ENCODE measurements around the gene SMIM9.

SMIM9 gene

DNA sequence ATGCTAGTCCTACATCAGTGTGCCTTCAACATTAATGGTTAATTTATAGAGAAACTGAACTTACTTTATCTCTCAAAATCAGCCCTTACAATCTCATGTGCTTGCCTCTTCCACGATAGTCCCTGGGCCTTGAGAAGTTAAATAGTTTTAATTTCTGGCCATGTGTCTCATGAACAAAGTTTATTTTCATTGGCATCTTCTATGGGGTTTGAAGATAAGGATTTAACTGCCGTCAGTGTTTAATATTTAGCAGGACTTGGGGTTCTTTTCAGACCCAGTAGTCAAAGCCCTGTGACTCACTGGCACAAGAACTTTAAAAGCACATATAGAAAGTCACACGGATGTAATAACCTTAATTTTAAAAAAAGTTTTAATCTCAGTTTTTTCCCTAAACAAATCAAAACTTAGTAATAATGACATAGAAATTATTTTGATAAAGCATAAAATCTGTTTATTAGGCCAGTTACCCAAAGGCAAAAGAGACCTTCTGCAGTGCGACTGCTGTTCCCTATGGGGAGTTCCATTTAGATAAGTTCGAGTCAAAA is 19.1 kb downstream of the SMIM9 start:
- no peak for DNase-seq (ENCODE audit: low read depth)

DNA sequence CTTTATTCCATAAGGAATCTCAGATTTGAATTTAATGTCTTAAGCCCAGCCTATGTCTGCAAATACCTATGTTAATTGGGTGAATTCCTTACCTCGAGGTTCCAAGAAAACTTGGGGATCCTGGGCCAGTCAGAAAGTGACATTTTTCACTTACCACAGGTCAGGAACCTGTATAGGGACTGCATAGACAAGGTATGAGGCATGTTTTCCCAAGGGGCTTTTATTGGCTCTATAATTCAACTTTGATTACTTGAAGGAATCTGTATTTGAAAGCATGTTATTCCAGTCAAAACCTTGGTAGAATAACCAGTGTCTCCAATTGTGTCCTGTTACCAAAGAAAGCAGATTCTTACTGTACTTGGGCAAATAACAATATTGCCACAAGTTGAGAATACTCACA is 20.7 kb downstream of the SMIM9 start:
- no peak for DNase-seq (ENCODE audit: low read depth)

DNA sequence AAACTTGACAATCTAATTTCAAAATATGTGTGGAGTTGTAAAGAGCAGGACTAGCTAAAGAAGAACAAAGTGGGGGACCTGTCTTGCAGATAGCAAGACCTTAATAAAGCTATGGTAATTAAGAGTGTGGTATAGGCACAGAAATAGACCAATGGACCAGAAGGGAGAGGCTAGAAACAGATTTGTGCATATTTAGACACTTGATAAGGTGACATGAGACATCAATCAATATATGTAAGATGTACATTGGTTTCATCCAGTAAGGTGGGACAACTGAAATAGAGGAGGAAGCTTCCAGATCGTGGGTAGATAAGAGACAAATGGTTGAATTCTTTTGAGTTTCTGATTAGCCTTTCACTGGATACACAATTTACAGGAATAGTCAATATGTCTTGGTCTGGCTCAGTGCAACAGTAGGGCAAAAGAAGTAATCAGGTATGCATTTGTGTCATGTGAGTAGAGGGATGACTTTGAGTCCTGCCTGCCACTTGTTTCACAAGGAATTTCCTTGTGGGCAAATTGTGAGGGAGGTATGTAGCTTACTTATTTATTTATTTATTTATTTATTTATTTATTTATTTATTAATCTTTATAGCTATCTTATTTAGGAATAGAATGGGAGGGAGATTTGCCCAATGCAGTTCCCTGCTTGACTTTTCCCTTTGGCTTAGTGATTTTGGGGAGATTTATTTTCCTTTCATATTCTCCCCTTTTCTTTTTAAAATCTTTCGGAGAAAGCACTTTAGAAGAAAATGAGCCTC is 21.9 kb downstream of the SMIM9 start:
- no peak for DNase-seq (ENCODE audit: low read depth)

DNA sequence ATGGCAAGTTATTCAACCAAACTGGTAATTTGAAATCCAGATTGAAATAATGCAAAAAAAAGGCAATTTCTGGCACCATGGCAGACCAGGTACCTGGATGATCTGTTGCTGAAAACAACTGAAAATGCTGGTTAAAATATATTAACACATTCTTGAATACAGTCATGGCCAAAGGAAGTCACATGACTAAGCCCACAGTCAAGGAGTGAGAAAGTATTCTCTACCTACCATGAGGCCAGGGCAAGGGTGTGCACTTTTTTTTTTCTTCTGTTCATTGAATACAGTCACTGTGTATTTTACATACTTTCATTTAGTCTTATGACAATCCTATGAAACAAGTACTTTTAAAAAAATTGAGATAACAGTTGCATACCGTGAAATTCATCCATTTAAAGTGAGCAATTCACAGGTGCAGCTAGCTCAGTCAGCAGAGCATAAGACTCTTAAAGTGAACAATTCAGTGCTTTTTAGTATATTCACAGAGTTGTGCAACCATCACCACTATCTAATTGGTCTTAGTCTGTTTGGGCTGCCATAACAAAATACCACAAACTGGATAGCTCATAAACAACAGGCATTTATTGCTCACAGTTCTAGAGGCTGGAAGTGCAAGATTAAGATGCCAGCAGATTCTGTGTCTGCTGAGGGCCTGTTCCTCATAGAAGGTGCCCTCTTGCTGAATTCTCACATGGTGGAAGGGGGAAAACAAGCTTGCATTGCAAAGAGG is 24.4 kb downstream of the SMIM9 start:
- DNase-seq (ENCODE audit: low read depth): no peak

DNA sequence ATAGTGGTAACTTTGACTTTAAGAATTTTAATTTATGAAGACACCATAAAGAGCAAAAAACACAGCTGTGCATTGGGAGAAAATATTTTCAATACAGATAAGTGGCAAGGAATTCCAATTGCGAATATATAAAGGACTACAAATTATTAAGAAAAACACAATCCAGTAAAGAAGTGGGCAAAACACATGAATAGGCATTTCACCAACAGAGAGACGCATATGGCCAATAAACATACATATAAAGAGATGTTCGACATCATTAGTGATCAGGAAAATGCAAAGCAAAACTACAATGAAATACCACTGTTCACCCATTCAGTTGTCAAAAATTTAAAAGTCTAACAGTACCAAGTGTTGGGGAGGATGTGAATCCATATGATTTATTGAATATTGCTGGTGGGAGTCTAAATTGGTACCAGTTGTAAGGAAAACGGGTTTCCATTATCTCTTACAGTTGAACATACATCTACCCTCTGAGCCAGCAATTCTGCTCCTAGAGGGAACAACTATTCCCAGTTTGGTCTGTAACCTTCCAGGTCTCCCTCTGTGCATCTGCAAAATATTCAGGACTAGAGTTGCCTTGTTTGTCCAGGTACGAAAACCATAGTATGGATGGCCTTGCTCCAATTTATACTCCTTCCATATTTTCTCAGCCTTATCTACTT is 27.5 kb downstream of the SMIM9 start:
- no peak for DNase-seq (ENCODE audit: low read depth)

DNA sequence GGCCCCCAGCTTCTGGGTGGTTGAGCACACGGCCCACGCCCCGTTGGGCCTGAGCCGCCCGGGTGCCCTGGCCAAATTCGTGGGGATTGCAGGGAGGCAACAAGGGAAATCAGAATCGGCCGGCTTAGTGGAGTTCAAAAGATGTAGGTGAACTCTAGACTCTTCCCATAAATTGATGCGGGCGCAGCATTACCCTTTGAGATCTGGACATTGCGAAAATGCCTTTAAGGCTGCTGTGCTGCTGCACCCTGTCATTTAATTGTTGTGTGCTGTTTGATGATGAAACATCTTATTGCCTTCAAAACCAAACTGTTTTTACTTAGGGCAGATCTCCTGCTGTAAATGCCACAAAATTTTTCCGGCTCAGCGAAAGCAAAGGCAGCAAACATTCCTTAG is 28.8 kb downstream of the SMIM9 start:
- DNase-seq (ENCODE audit: low read depth): no peak

DNA sequence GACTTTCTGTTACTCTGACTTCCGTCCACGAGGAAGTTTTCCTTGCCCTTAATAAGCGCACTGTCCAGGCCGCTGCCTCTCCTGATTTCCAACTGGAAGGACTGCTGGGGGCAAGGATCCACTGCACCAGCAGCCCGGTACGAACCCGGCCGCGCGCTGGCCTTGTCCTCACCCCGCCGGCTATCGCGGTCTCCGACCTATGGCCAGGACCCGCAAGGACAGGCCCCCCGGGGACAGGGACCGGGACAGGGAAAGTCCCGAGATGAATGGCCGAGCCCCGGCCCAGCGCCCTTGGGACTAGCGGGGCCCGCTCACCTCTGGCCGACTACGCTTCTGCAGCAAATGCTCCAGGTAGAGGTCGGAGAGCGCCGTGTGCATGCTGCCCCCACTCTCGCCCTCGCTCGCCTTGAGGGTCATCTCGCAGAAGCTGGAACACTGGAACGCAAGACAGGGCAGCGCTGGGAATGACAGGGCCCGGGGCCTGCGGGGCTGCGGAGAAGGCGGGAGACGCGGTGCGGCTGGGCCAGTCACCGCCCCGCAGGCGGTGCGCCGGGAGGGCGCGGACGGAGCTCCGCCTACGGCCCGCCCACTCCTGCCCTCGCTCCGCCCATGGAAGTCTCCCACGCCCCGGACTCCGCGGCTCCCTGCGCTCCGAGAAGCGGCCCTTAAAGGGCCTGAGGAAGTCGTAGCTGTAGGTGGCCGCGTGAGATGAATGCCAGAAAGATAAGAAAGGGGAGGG is 29.3 kb downstream of the SMIM9 start, which contains the start of gene MPP1:
Gene MPP1, minus strand, starts transcription at position 529 of the 739 bp plus-strand sequence. Its CDS starts 112 bp downstream, at position 417.
- DNase-seq (ENCODE audit: low read depth): peak; percentile 59

DNA sequence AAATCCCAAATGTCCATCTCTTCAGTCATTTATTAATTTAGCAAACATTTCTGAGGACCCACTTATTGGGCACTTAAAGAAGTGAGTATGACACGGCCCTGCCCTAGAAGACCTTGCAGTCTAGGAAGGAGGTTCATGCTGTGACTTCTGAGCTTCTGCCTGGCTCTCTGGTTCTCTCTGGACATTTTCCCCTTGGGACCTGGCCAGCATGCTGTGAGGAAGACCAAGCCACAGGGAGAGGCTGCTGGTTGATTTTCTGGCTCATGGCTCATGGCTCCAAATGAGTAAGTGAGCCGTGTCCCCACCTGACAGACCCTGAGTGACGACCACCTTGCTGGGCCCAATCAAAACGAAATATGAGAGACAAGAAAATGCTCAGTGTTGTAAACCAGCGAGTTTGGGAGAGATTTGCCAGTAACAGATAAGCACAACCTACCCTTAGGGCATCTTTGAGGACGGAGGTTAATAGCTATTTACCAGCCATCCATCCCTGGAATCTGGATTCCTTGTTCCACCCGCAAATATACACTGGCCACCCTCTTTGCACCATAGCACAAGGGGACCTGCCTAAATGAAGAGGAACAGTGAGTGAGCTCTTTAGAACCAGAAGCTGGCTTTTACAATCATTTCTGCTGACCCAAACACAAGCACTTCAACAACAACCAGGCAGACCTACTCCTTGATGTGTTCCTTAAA is 30.1 kb downstream of the SMIM9 start:
- no peak for DNase-seq (ENCODE audit: low read depth)

DNA sequence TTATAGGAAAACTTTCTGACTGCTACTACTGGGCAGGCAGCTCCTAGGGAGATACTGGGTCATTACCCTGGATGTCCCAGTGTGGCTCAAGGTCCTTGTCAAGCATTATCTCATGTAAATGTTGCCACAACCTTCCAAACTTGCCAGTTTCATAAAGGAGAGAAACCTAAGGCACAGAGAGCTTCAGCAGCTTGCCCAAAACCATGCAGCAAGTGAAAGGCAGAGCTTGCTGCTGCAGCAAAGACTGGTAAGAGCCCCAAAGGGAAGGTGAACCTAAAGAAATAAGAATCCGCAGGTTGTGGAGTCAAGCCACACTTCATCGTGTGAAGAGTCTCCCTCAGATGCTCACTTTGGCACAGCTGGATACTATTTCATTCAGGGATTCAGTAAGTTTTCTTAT is 31.5 kb downstream of the SMIM9 start:
- DNase-seq (ENCODE audit: low read depth): no peak

DNA sequence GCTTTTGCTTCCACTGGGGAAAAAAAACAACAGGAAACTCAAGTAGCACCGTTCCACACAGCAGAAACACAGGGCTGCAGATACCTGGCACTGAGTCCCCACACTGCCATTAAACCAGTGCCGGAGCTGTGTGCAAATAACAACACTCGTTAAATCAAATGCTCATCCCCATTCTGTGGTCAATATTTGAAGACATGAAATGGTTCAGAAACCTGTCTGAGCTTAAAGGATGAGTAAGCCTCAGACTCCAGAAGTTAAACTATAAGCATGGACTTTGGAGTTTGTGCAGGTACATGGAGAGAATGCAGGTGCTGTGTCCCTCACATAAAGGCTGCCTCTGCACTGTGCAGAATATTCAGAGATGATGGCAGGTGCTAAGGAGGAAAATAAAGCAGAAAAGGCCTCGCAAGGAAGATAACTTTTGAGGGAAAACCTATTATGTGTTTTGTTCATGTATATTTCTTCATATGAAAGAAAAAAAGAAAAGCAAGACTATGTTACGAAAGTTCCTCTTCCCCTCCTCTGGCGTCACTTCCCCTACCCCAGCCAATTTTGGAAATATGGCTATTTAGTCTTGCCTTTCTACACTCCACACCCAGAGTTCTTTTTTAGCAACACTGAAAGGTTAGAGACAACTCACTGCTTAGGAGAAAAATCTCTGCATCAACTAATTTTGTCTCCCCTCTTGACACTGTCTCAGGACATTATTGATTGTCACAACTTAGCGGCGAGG is 33.8 kb downstream of the SMIM9 start:
- no peak for DNase-seq (ENCODE audit: low read depth)

DNA sequence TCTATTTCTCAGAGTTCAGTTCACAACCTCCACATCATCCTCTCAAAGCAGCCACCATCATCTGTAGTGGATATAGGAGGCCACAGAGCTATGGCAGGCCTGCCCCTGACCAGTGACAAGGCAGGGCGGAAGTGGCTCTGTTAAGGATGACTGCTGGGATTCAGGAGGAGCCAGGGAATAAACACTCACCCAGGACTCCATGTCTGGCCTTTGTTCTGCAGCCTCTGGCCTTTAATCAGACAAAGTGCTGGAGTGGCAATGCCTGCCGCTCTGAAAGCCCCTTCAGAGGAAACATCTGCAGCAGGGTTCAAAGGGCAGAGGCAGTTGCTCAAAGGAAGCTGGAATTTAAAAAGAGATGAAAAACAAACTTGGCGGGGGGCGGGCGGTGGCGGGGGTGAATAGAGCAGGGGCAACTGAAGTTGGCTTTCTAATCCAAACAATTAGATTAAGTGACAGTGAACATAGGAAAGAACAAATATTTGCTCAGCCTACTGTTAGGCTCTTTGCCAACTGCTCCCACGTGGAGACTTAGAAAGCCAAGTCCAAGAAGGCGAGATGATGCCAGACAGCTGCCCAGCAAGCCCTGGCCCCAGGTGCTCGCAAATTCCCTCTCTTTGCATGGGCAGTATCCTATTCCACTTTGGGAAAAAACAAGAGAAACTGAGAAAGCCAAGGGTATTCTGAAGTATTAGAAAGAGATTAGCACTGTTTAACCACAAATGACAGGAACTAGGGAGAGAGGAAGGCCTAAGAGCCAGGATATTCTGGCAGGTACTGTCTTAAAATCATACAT is 34.7 kb downstream of the SMIM9 start:
- no peak for DNase-seq (ENCODE audit: low read depth)

DNA sequence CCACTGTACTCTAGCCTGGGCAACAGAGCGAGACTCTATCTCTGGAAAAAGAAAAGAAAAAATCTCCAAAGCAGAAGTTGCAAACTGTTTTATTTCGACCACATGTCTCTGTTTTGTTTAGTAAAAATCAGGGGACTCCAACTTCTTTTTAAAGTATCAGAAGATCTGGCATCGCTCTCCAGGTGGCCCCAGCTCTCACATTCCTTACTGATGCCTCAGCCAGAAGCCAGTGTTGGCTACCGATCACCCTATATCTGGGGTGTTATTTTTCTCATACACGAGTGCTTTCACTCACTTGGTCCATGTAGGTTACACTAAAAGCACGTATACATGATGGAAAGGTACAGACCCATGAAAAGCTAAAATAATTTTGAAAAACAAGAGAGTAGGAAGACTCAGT is 37.5 kb downstream of the SMIM9 start:
- no peak for DNase-seq (ENCODE audit: low read depth)

DNA sequence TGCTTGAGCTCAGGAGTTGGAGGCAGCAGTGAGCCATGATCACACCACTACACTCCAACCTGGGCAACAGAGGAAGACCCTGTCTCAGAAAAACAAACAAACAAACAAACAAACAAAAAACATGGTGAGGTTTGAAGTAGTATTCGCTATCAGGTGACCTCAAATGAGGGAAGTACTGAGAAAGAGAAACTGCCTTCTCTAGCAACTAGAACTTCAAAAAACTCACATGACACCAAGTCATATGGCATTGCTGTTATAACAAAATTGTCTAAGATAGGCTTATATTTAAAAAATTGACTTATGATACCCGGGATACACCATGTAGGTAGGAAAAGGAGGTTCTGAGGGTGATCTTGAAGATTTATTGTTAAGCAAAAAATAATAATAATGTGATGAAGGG is 39.4 kb downstream of the SMIM9 start:
- no peak for DNase-seq (ENCODE audit: low read depth)

DNA sequence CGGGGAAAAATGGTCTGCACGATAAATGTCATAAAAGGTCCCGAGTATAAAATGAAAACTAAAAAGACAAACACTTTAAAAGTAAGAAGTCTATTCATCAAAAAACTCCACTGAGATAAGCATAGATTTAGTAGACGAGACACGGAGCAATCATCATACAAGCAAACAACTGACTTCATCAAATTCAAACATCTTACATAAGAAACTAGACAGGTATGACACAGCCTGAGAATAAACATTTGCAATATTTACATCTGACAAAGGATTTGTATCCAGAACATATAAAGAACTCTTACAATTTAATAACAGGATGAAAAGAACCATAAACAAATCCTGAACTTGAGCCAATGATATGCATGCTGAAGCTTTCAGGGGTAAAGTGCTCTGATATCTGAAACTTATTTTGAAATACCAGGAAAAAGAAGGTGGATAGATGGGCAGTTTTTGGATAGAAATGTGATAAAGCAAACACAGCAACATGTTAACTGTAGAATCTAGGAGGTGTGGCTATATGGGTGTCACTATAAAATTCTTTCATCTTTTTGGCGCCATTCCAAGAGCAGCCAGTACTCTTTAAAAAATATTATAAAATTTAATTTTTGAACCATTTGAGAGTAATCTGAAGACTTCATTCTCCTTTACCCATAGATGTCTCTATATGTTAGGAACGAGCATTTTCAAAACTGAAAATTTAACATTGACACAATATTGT is 41.2 kb downstream of the SMIM9 start:
- DNase-seq (ENCODE audit: low read depth): no peak

DNA sequence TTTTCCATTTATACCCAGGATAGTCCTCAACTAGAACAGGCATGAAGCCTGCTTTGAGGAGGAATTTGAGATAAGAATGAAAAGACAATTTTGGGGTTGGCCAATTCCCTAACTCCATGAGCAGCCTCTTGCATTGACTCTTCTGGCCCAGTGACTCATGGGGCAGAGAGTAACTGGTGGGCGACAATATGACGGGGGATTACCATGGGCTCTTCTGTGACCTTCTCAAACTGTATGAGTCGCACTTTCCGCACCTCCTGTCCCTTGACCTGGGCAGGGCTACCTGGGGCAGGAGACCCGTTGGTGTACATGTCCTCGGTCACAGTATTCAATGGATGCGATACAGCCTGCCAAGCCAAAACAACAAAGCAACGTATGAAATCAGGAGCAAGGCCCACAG is 42.5 kb downstream of the SMIM9 start:
- no peak for DNase-seq (ENCODE audit: low read depth)

DNA sequence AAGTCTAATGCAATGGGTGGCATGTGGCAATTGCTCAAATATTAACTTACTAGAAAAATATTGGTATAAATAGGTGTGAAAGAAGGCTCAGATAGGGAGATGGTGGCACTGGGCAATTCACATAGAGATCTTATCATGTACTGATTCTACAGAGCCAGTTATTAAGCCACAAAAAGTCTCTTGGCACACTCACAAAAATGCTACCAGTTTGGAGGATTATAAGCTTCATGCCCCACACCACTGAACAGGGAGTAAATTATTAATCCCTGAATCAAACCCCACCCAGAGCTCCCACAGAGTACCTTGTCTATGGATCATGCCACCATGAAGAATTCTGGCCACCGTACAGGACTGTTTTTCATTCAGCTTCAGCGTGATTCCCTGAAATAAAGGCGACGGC is 43.0 kb downstream of the SMIM9 start:
- DNase-seq (ENCODE audit: low read depth): no peak

DNA sequence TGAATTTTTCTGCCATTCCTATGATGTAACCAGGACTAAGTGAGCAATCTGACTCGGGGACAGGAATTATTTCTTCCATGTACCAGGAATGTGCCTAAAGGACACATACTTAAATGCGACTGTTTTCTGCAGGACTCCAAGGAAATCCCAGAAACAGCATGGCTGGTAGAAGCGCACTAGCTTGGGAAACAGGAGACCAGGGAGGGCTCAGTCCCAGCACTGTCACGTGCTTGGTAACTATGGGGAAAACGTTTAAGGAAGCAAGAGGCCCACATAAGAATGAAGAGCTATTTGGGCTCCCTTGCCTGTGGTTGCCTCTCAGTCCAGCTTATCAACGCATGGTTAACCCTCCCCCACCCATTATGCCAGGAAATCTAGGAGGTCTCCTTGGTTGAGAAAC is 48.7 kb downstream of the SMIM9 start:
- DNase-seq (ENCODE audit: low read depth): no peak

DNA sequence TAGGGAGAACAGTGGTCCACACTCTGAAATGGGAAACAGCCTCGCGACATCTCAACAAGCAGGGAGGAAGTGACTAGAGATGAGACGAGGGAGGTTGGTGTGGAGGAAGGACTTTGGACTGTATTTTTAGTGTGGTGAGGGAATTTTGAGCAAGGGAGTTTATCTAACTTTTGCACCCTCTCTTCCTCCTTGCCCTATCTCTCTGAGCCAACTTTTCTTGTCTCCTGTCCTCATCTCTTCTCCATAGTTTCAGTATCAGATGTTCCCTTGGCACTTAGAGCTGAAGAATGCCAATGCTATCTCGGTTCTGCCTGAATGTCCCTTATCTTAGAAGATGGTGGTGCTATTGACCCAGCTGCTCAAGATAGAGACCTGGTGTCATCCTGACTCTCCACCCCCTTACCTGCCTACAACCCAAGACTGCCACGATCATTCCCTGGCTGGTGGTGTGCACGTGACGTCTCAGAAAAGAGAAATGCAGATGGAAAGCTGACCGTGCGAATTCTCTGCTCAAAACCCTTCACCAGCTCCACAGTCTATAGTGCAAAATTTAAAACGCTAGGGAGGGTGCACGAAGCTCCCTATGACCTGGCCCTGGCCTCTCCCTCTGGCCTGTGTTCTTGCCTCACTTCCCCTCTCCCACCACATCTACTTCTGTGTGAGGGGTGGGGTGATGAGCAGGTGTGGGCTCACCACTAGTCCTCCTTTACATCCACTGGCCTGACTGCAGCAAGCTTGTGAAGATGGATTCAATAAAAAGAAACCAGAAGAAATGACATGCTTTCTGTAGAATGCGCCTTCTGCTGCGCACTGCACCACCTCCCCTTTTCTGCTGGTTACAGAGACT is 50.1 kb downstream of the SMIM9 start:
- DNase-seq (ENCODE audit: low read depth): no peak

Measured in activated T-helper 9 cell treated with anti-CD3 and anti-CD28 coated beads, Interleukin-2, amount 50 U/mL, for 16 hours (primary cell).